ENCODE data around the gene KLHL36.

- no peak for TF ChIP-seq POLR2AphosphoS5 (IDR thresholded peaks at IDR 0.05; ENCODE audit: low read depth, low read length)
- TF ChIP-seq POLR2A (IDR thresholded peaks at IDR 0.05; ENCODE audit: low read depth, low read length): no peak
- no peak for TF ChIP-seq TAF1 (IDR thresholded peaks at IDR 0.05; ENCODE audit: borderline replicate concordance, low read depth, low read length)
Observed at GRCh38 chr16:84710686-84711085, 62.4 kb downstream of the KLHL36 start.
